Endodermal cell (in vitro differentiated cells): Measurements from ENCODE around the gene IFITM10. TPM values are rescaled to one million over a fixed set of nuclear protein-coding genes. Genes with fewer than 3 reads are reported as not detected.
A peak's percentile ranks its signal among the peaks of the same experiment; 100 is the strongest.

ENCODE experiments used
- DNase-seq: peaks from one replicate; pipeline ENCODE4 v3.0.0-alpha.2; 2017
- H3K27ac ChIP-seq: 2 replicates; pipeline ENCODE4 v1.5.1; 2013; ENCODE audit warnings: mild to moderate bottlenecking, low read depth, low read length, moderate library complexity
- H3K27me3 ChIP-seq: 2 replicates; pipeline ENCODE4 v1.6.1; 2013; ENCODE audit warnings: mild to moderate bottlenecking, low read length, moderate library complexity; ENCODE audit not compliant: insufficient read depth, control insufficient read depth, poor library complexity, severe bottlenecking
- H3K36me3 ChIP-seq: 2 replicates; pipeline ENCODE4 v1.7.0; 2013; ENCODE audit warnings: mild to moderate bottlenecking, low read length, moderate library complexity; ENCODE audit not compliant: control insufficient read depth, insufficient read depth
- H3K4me1 ChIP-seq: one replicate; pipeline ENCODE4 v1.7.0; 2013; ENCODE audit warnings: low read length; ENCODE audit not compliant: control insufficient read depth, insufficient read depth
- H3K4me3 ChIP-seq: 2 replicates; pipeline ENCODE4 v1.5.1; 2013; ENCODE audit warnings: mild to moderate bottlenecking, low read length, moderate library complexity
- H3K9ac ChIP-seq: 2 replicates; pipeline ENCODE4 v1.6.1; 2013; ENCODE audit warnings: mild to moderate bottlenecking, low read length, moderate library complexity; ENCODE audit not compliant: poor library complexity, severe bottlenecking; ENCODE audit errors: extremely low read depth
- H3K9me3 ChIP-seq: 2 replicates; pipeline ENCODE4 v1.6.1; 2013; ENCODE audit warnings: mild to moderate bottlenecking, low read length, moderate library complexity; ENCODE audit not compliant: control insufficient read depth
- H3K27ac Mint-ChIP-seq: 2 replicates; pipeline ENCODE4 v1.8.0; 2020; ENCODE audit warnings: mixed read lengths
- H3K27me3 Mint-ChIP-seq: 2 replicates; pipeline ENCODE4 v1.8.0; 2021; ENCODE audit warnings: mild to moderate bottlenecking, mixed read lengths; ENCODE audit not compliant: insufficient read depth
- H3K36me3 Mint-ChIP-seq: 2 replicates; pipeline ENCODE4 v1.8.0; 2020; ENCODE audit warnings: low read depth, mixed read lengths
- H3K4me1 Mint-ChIP-seq: 2 replicates; pipeline ENCODE4 v1.8.0; 2020; ENCODE audit warnings: mixed read lengths
- H3K4me3 Mint-ChIP-seq: 2 replicates; pipeline ENCODE4 v1.8.0; 2020; ENCODE audit warnings: mild to moderate bottlenecking, moderate library complexity, mixed read lengths
- H3K9me3 Mint-ChIP-seq: 2 replicates; pipeline ENCODE4 v1.8.0; 2020; ENCODE audit warnings: mild to moderate bottlenecking, mixed read lengths
- WGBS, 2 experiments: methylation state at CpG; one replicate each; pipeline versions ENCODE4 v1.1.5 to v1.1.7; 2013; ENCODE audit warnings: missing lambda C conversion rate in 2 of 2, mixed read lengths in 1 of 2; ENCODE audit not compliant: insufficient coverage in 1 of 2, insufficient read length in 1 of 2; 5-methylcytosine and 5-hydroxymethylcytosine counted together
- total RNA-seq, 2 donors: library from RNA; stranded (reverse); fragmentation: NEBNext Ultra II Directional in 1 of 2; extraction: Animal tissue kit (Norgen Biotek cat#: 25700) in 1 of 2; gene quantifications; 2 replicates in 1 of 2; 3 replicates in 1 of 2; pipeline ENCODE4 v1.2.1, GENCODE V29; 2021
- TF ChIP-seq, protein P1 (sequence below): fragments of 200-600 bp; sonication (generic); conservative IDR thresholded peaks from 2 replicates; pipeline ENCODE4 v1.5.0; 2021; ENCODE audit warnings: antibody characterized with exemption, mild to moderate bottlenecking

The IFITM10 gene
- total RNA-seq, 2 donors from 2014 or later: 0.75 to 1.0 TPM

DNA sequence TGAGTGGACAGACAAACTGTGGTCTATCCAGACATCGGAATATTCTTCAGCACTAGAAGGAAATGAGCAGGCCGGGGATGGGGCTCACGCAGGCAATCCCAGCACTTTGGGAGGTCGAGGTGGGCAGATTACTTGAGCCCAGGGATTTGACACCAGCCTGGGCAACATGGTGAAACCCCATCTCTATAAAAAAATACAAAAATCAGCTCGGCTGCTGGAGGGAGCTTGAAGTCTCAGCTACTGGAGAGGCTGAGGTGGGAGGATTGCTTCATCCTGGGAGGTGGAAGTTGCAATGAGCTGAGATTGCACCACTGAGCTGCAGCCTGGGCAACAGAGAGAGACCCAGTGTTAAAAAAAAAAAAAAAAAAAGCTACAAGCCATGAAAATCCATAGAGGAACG, 21.3 kb upstream of the IFITM10 start:
- peak; percentile 38 for DNase-seq
- H3K27ac ChIP-seq: no peak overlapping the region
- H3K27me3 Mint-ChIP-seq: peaks cover 28% of the 10 kb centered on the region
- no peaks in the 10 kb centered on the region for H3K36me3 ChIP-seq
- H3K4me3 Mint-ChIP-seq: no peak overlapping the region
- H3K4me1 ChIP-seq: no peaks in the 10 kb centered on the region
- H3K27me3 ChIP-seq: no peaks in the 10 kb centered on the region
- H3K36me3 Mint-ChIP-seq: no peaks in the 10 kb centered on the region
- H3K9me3 Mint-ChIP-seq: peaks cover 2% of the 10 kb centered on the region
- WGBS, 2 experiments: 86 to 100% methylated on average over 1 to 6 of the region's 6 CpGs
- H3K4me1 Mint-ChIP-seq: peaks cover 3% of the 10 kb centered on the region
- no peak overlapping the region for H3K27ac Mint-ChIP-seq
- TF ChIP-seq, protein P1, sequence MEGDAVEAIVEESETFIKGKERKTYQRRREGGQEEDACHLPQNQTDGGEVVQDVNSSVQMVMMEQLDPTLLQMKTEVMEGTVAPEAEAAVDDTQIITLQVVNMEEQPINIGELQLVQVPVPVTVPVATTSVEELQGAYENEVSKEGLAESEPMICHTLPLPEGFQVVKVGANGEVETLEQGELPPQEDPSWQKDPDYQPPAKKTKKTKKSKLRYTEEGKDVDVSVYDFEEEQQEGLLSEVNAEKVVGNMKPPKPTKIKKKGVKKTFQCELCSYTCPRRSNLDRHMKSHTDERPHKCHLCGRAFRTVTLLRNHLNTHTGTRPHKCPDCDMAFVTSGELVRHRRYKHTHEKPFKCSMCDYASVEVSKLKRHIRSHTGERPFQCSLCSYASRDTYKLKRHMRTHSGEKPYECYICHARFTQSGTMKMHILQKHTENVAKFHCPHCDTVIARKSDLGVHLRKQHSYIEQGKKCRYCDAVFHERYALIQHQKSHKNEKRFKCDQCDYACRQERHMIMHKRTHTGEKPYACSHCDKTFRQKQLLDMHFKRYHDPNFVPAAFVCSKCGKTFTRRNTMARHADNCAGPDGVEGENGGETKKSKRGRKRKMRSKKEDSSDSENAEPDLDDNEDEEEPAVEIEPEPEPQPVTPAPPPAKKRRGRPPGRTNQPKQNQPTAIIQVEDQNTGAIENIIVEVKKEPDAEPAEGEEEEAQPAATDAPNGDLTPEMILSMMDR: no peak
- no peak overlapping the region for H3K9ac ChIP-seq
- no peak overlapping the region for H3K4me3 ChIP-seq
- H3K9me3 ChIP-seq: no peaks in the 10 kb centered on the region

DNA sequence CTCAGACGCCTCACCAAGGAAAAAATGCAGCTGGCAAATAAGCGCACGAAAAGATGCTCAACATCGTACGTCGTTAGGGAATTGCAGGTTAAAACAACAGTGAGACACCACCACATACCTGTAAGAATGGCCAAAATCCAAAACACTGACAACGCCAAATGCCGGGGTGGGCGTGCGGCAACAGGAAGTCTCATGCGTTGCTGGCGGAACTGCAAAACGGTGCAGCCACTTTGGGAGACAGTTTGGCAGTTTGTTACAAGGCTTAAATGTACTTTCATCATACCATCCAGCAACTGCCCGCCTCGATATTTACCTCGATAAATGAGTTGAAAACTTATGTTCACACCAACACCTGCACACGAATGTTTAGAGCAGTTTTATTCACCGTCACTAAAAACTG, 20.9 kb upstream of the IFITM10 start:
- no peak overlapping the region for H3K4me3 Mint-ChIP-seq
- DNase-seq: peak; percentile 37
- no peak overlapping the region for H3K4me3 ChIP-seq
- H3K9me3 ChIP-seq: no peaks in the 10 kb centered on the region
- H3K9ac ChIP-seq: no peak overlapping the region
- H3K9me3 Mint-ChIP-seq: peaks cover 2% of the 10 kb centered on the region
- no peak overlapping the region for H3K27ac Mint-ChIP-seq
- no peak overlapping the region for H3K27ac ChIP-seq
- H3K27me3 Mint-ChIP-seq: peaks cover 26% of the 10 kb centered on the region
- WGBS, 2 experiments: 90 to 95% methylated on average over 11 to 18 of the region's 18 CpGs
- TF ChIP-seq, protein P1: no peak
- no peaks in the 10 kb centered on the region for H3K27me3 ChIP-seq
- peaks cover 3% of the 10 kb centered on the region for H3K4me1 Mint-ChIP-seq
- H3K36me3 ChIP-seq: no peaks in the 10 kb centered on the region
- H3K4me1 ChIP-seq: no peaks in the 10 kb centered on the region
- H3K36me3 Mint-ChIP-seq: no peaks in the 10 kb centered on the region

DNA sequence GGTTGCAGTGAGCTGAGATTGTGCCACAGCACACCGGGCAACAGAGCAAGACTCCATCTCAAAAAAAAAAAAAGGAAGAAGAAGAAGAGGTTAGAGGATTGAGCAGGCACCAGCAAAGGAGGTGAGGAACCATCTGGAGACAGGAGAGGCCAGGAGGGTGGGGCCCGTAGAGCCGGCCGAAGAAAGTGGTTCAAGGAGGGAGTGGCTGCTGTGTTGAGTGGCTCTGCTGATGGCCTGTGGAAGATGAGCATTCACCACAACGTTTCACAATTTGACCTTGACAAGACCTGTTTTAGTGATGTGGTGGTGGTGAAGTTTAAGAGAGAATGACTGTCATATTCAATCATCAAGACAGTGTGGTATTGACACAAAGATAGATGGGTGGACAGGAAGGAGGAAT, 20.1 kb upstream of the IFITM10 start:
- H3K4me3 Mint-ChIP-seq: no peak overlapping the region
- no peak overlapping the region for H3K4me3 ChIP-seq
- H3K36me3 ChIP-seq: no peaks in the 10 kb centered on the region
- H3K9me3 ChIP-seq: no peaks in the 10 kb centered on the region
- H3K27ac ChIP-seq: no peak overlapping the region
- H3K27me3 Mint-ChIP-seq: peaks cover 26% of the 10 kb centered on the region
- H3K4me1 ChIP-seq: no peaks in the 10 kb centered on the region
- no peaks in the 10 kb centered on the region for H3K36me3 Mint-ChIP-seq
- DNase-seq: no peak
- H3K27ac Mint-ChIP-seq: no peak overlapping the region
- H3K9me3 Mint-ChIP-seq: peaks cover 2% of the 10 kb centered on the region
- H3K27me3 ChIP-seq: no peaks in the 10 kb centered on the region
- TF ChIP-seq, protein P1: no peak
- H3K4me1 Mint-ChIP-seq: peaks cover 3% of the 10 kb centered on the region
- no peak overlapping the region for H3K9ac ChIP-seq
- WGBS, 2 experiments: 89 to 95% methylated on average over 4 to 5 of the region's 5 CpGs
